CD14-positive monocyte (primary cell): ENCODE data around the gene TINAGL1. TPM values are rescaled to one million over a fixed set of nuclear protein-coding genes. Genes with fewer than 3 reads are reported as not detected.

Source experiments
- DNase-seq, 3 donors: peaks; one replicate each; pipeline ENCODE4 v3.0.0-alpha.2; 2011 to 2022
- H2AFZ ChIP-seq: 2 replicates; pipeline ENCODE4 v1.6.0; 2012; ENCODE audit warnings: mild to moderate bottlenecking, low read depth, low read length, inconsistent platforms; ENCODE audit not compliant: insufficient read depth, poor library complexity, severe bottlenecking
- H3K27ac ChIP-seq, 2 donors: 1 replicate in 1 of 2; 2 replicates in 1 of 2; pipeline ENCODE4 v1.5.1; 2012 to 2013; ENCODE audit warnings: low read length in 2 of 2, control low read depth in 1 of 2, inconsistent platforms in 1 of 2, low read depth in 1 of 2, mild to moderate bottlenecking in 1 of 2
- H3K27me3 ChIP-seq, 2 donors: one replicate each; pipeline versions ENCODE4 v1.6.0 to v1.6.1; 2011 to 2013; ENCODE audit warnings: low read length in 2 of 2; ENCODE audit not compliant: control insufficient read depth in 2 of 2, insufficient read depth in 2 of 2
- H3K36me3 ChIP-seq, 2 donors: replicated peaks in 1 of 2; 1 replicate in 1 of 2; 2 replicates in 1 of 2; pipeline versions ENCODE4 v1.5.1 to v1.6.1; 2012 to 2013; ENCODE audit warnings: low read length in 2 of 2, control low read depth in 1 of 2, inconsistent platforms in 1 of 2, mild to moderate bottlenecking in 1 of 2; ENCODE audit not compliant: insufficient read depth in 2 of 2, control insufficient read depth in 1 of 2
- H3K4me1 ChIP-seq, 2 donors: 1 replicate in 1 of 2; 2 replicates in 1 of 2; pipeline versions ENCODE4 v1.5.1 to v1.6.1; 2012 to 2013; ENCODE audit warnings: low read length in 2 of 2, control low read depth in 1 of 2, inconsistent platforms in 1 of 2, mild to moderate bottlenecking in 1 of 2, moderate library complexity in 1 of 2; ENCODE audit not compliant: insufficient read depth in 2 of 2, control insufficient read depth in 1 of 2
- H3K4me2 ChIP-seq: replicated peaks from 2 replicates; pipeline ENCODE3; 2012; ENCODE audit warnings: low read length, moderate library complexity, mild to moderate bottlenecking; ENCODE audit not compliant: poor library complexity, severe bottlenecking; ENCODE audit errors: extremely low read depth
- H3K4me3 ChIP-seq, 3 experiments: fragments of 200-600 bp in 1 of 3; sonication (generic) in 1 of 3; replicated peaks in 1 of 3; 1 replicate in 2 of 3; 2 replicates in 1 of 3; pipeline ENCODE4 v1.5.1; 2011 to 2013; ENCODE audit warnings: low read length in 3 of 3, mild to moderate bottlenecking in 3 of 3, control low read depth in 2 of 3, low read depth in 2 of 3, inconsistent platforms in 1 of 3, moderate library complexity in 1 of 3
- H3K79me2 ChIP-seq: 2 replicates; pipeline ENCODE4 v1.6.0; 2012; ENCODE audit warnings: mild to moderate bottlenecking, control low read depth, inconsistent platforms, low read length, moderate library complexity; ENCODE audit not compliant: insufficient read depth
- H3K9ac ChIP-seq: 2 replicates; pipeline ENCODE4 v1.6.0; 2017; ENCODE audit warnings: low read length, mild to moderate bottlenecking; ENCODE audit not compliant: insufficient read depth, poor library complexity, severe bottlenecking
- H3K9me3 ChIP-seq, 2 donors: replicated peaks in 1 of 2; 1 replicate in 1 of 2; 2 replicates in 1 of 2; pipeline versions ENCODE4 v1.5.1 to v1.6.1; 2012 to 2013; ENCODE audit warnings: low read length in 2 of 2, control low read depth in 1 of 2; ENCODE audit not compliant: control insufficient read depth in 1 of 2, insufficient read depth in 1 of 2
- H4K20me1 ChIP-seq: 2 replicates; pipeline ENCODE4 v1.6.0; 2012; ENCODE audit warnings: mild to moderate bottlenecking, low read length, control low read depth, moderate library complexity; ENCODE audit not compliant: insufficient read depth
- H3K27ac Mint-ChIP-seq, 7 donors: one replicate each; pipeline ENCODE4 v1.8.0; 2020; ENCODE audit warnings: mild to moderate bottlenecking in 7 of 7, mixed read lengths in 7 of 7, moderate library complexity in 6 of 7, inconsistent platforms in 2 of 7
- H3K27me3 Mint-ChIP-seq, 3 donors: one replicate each; pipeline ENCODE4 v1.8.0; 2021 to 2022; ENCODE audit warnings: low read depth in 3 of 3, mild to moderate bottlenecking in 3 of 3, mixed read lengths in 3 of 3, moderate library complexity in 3 of 3, inconsistent platforms in 1 of 3
- H3K36me3 Mint-ChIP-seq, 2 donors: one replicate each; pipeline ENCODE4 v1.8.0; 2020; ENCODE audit warnings: mixed read lengths in 2 of 2, inconsistent platforms in 1 of 2, mild to moderate bottlenecking in 1 of 2
- H3K4me1 Mint-ChIP-seq: one replicate; pipeline ENCODE4 v1.8.0; 2020; ENCODE audit warnings: mild to moderate bottlenecking, mixed read lengths
- H3K4me3 Mint-ChIP-seq, 2 donors: one replicate each; pipeline ENCODE4 v1.8.0; 2020; ENCODE audit warnings: mild to moderate bottlenecking in 2 of 2, mixed read lengths in 2 of 2, moderate library complexity in 1 of 2
- H3K9me3 Mint-ChIP-seq, 7 donors: one replicate each; pipeline ENCODE4 v1.8.0; 2020 to 2022; ENCODE audit warnings: mixed read lengths in 7 of 7, mild to moderate bottlenecking in 6 of 7, moderate library complexity in 6 of 7, inconsistent platforms in 2 of 7
- CTCF ChIP-seq: fragments of 200-600 bp; IDR thresholded peaks from one replicate; pipeline ENCODE4 v1.8.0; 2022; ENCODE audit warnings: antibody characterized with exemption, mild to moderate bottlenecking
- WGBS: methylation state at CpG from one replicate; pipeline ENCODE4 v1.1.5; 2013; ENCODE audit warnings: missing lambda C conversion rate; ENCODE audit not compliant: insufficient coverage; 5-methylcytosine and 5-hydroxymethylcytosine counted together
- intact Hi-C, 2 donors: fragments of 100-400 bp; cut with micrococcal nuclease; formaldehyde crosslinking; loops; one replicate each; pipeline versions ENCODE4 v1.15.0 to v1.15.1; 2023
- polyA plus RNA-seq, 3 donors: library from polyadenylated mRNA; depleted of rRNA in 1 of 3; unstranded in 2 of 3; stranded (reverse) in 1 of 3; fragments of 300-500 nt in 2 of 3; fragments of >200 nt in 1 of 3; fragmentation: Illumina TruSeq in 2 of 3; gene quantifications; 1 replicate in 2 of 3; 2 replicates in 1 of 3; pipeline ENCODE4 v1.2.3, GENCODE V29; 2012 to 2021

TINAGL1 gene
- polyA plus RNA-seq, 3 donors = 0.07 TPM; not detected in 2

DNA sequence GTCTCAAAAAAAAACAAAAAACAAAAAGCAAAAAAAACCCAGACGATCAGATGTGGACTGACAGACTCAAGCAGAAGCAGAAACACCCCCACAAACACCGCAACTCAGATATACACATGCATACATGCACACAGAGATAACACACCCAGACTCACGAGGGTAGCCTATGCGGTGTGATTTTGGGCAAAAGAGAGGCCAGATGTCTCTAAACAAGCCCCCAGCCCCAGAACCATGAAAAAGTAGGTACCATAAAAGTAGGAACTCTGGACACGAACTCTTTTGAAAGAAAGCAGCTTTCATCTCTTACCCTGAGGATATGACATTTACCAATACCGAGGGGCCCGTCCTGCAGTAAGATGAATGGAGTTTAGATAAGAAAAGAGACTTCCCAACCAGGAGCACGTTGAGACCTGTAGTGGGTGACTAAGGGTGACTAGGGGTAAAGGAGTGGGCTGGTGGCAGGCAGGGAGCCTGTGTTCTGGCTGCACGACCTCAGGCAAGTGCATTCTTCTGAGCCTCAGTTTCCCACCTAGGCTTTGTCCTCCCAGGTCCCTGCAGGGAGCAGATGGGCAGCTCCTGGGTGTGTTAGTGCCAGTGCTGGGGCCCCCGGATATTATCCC, 1.5 kb upstream of the TINAGL1 start:
- WGBS = 88% methylated on average over 4 of the region's 10 CpGs

More for the DNA sequence above, 1.5 kb upstream of the TINAGL1 start:
- TF ChIP-seq CTCF = no peak
- H3K27ac Mint-ChIP-seq = peak overlapping the region in 2 of 7 donors; percentile 16 to 26
- no peaks in the 10 kb centered on the region for H3K36me3 Mint-ChIP-seq
- DNase-seq = no peak
- no peak overlapping the region for H2AFZ ChIP-seq
- H3K79me2 ChIP-seq = no peaks in the 10 kb centered on the region
- no peak overlapping the region for H3K9ac ChIP-seq
- intact Hi-C loops = no loop called here
- H3K27me3 ChIP-seq = peaks cover 0 to 16% of the 10 kb centered on the region in 2 donors
- no peak overlapping the region for H3K4me3 ChIP-seq
- no peaks in the 10 kb centered on the region for H4K20me1 ChIP-seq
- H3K9me3 Mint-ChIP-seq = no peaks in the 10 kb centered on the region
- no peaks in the 10 kb centered on the region for H3K9me3 ChIP-seq
- no peak overlapping the region for H3K4me2 ChIP-seq
- H3K4me1 Mint-ChIP-seq = peaks cover 19% of the 10 kb centered on the region
- peaks cover 5% of the 10 kb centered on the region in 2 donors for H3K4me1 ChIP-seq
- H3K27me3 Mint-ChIP-seq = peaks cover 11 to 22% (median 15%) of the 10 kb centered on the region in 3 donors
- no peak overlapping the region for H3K4me3 Mint-ChIP-seq
- no peak overlapping the region for H3K27ac ChIP-seq
- H3K36me3 ChIP-seq = no peaks in the 10 kb centered on the region
